HG03521 (cell line): ENCODE measurements around the gene SOX15.

ENCODE experiments used
- ATAC-seq: cut with Tn5 transposase; IDR thresholded peaks from one replicate; pipeline ENCODE4 v1.9.1; 2021; ENCODE audit warnings: mild to moderate bottlenecking, moderate library complexity; ENCODE audit not compliant: unreplicated experiment

SOX15 gene

DNA sequence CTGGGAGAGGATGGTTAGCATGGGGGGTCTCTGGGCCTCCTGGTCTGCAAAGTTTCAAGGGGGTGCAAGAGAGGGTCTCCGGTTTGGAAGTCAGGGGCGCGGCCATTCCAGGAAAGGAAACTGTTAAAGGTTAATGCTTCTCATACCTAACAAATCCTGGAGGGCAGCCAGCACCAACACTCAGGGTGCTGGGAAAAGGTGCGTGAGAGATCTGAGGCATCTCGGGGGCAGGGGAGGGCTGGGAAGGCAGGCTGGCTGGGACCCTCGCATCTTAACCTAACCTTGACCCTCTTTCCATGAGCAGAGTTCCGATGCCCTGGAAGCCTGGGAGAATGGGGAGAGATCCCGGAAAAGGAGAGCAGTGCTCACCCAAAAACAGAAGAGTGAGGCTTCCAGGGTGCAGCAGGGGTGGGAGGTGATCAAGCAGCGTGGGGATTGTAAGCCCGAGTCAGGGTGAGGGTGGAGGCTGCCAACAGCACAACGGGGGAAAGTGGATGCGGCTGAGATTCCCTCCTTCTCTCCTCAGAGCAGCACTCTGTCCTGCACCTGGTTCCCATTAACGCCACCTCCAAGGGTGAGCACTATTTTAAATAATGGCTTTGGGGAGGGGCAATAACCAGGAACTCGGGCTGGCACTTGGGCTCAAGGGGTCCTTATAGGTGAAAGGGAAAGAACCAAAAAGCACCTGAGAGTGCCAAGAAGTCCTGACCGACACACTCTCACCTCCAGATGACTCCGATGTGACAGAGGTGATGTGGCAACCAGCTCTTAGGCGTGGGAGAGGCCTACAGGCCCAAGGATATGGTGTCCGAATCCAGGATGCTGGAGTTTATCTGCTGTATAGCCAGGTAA is 30.3 kb downstream of the SOX15 start:
- ATAC-seq: no peak

DNA sequence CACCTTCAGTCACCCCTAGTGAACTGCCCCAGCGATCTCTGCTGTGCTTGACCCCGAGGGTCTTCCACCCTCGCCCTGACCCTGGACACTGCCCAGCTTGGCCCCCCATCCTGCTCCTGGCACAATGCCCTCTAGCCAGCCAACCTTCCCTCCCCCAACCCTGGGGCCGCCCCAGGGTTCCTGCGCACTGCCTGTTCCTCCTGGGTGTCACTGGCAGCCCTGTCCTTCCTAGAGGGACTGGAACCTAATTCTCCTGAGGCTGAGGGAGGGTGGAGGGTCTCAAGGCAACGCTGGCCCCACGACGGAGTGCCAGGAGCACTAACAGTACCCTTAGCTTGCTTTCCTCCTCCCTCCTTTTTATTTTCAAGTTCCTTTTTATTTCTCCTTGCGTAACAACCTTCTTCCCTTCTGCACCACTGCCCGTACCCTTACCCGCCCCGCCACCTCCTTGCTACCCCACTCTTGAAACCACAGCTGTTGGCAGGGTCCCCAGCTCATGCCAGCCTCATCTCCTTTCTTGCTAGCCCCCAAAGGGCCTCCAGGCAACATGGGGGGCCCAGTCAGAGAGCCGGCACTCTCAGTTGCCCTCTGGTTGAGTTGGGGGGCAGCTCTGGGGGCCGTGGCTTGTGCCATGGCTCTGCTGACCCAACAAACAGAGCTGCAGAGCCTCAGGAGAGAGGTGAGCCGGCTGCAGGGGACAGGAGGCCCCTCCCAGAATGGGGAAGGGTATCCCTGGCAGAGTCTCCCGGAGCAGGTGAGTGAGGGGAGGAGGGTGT is 31.2 kb downstream of the SOX15 start, which contains the start of gene TNFSF13:
Gene TNFSF13, plus strand, starts transcription at position 207 of the 776 bp plus-strand sequence. Its CDS starts 290 bp downstream, at position 497.
- ATAC-seq: no peak

DNA sequence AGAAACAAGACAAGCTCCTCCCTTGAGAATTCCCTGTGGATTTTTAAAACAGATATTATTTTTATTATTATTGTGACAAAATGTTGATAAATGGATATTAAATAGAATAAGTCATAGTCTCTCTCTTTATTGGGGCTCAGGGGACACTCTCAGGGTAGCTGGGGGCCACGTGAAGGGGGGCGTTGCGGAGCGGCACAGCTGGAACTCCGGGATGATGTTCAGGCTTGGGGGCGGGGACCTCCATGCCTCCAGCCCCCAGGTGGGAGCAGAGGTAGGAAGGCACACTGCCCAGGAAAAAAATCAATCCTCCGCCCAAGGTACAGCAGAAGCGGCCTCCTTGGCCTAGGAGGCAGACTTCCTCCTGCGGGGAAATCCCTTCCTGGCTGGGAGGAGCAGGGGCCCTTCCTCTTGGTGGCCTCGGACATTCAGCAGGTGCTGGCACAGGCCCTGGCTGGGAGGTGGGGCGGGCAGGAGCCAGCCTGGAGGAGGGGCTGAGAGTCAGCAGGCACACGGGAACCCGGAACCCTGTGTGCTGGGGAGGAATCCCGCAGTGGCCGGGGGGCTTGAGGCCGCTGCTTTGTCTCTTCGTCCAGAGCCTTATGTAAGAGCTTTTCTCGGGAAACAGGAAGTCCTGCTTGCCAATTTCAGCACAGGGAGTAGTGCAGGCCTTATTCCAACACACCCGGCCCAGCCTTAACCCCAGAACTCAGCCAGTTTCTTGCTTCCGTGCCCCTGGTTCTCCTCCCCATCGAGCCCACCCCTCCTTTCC is 31.9 kb downstream of the SOX15 start:
- no peak for ATAC-seq

DNA sequence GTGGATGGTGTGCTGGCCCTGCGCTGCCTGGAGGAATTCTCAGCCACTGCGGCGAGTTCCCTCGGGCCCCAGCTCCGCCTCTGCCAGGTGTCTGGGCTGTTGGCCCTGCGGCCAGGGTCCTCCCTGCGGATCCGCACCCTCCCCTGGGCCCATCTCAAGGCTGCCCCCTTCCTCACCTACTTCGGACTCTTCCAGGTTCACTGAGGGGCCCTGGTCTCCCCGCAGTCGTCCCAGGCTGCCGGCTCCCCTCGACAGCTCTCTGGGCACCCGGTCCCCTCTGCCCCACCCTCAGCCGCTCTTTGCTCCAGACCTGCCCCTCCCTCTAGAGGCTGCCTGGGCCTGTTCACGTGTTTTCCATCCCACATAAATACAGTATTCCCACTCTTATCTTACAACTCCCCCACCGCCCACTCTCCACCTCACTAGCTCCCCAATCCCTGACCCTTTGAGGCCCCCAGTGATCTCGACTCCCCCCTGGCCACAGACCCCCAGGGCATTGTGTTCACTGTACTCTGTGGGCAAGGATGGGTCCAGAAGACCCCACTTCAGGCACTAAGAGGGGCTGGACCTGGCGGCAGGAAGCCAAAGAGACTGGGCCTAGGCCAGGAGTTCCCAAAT is 32.6 kb downstream of the SOX15 start:
- no peak for ATAC-seq

DNA sequence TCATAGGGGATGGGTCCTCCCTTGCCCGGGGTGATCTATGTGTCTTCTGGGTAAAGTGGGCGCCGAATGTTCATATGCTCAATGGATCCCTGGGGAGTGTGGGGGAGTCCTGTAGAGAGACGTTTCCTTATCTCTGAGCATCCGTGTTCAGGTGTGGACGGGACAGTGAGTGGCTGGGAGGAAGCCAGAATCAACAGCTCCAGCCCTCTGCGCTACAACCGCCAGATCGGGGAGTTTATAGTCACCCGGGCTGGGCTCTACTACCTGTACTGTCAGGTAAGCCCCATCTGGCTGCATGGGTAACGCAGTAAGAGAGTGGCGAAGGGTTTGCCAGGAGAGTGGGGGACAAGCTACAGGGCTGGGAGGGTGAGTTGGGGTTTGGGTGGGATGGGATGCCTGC is 33.3 kb downstream of the SOX15 start:
- no peak for ATAC-seq

DNA sequence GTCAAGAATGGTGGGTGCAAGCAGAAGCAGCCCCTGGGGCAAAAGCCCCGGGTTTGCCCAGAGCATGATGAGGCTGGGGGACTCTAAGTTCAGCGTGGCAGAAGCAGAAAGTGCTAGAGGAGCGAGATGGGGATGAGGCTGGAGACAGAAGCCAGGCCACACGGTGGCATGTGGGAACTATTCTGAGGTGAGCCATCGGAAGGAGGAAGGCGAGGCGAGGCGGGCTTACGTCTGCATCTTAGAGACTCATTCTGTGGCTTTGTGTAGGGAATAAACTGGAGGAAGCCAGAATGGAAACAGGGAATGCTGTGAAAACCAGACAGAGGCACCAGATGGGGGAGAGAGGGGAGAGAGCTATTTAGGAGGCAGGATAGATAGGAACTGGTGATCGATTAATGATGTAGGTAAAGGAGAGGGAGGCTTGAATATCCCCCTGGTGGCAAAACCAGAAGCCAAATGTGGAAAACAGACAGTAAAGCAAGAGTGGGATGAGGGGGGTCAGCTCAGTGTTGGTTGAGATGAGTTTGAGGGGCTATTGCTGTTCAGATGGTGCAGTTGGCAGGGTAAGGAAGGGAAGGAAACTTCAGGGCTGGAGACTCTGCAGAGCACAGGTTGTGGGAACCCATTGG is 34.5 kb downstream of the SOX15 start:
- no peak for ATAC-seq

DNA sequence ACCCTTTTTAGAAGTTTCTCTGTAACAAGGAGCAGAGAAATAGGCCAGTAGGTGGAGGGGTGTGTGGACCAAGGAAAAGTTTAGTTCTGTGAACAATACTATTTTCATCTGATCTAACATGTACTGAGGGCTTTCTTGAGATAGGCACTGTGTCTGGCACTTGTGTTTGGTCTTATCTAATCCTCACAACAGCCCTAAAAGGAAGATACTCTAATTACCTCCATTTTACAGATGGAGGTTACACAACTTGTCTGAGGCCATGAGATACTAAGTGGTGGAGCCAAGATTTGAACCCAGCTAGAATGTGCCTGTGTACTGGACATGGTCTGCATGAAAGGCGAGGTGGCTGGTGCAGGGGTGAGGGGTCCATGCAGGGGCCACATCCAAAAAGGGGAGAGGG is 36.5 kb downstream of the SOX15 start:
- ATAC-seq: no peak

DNA sequence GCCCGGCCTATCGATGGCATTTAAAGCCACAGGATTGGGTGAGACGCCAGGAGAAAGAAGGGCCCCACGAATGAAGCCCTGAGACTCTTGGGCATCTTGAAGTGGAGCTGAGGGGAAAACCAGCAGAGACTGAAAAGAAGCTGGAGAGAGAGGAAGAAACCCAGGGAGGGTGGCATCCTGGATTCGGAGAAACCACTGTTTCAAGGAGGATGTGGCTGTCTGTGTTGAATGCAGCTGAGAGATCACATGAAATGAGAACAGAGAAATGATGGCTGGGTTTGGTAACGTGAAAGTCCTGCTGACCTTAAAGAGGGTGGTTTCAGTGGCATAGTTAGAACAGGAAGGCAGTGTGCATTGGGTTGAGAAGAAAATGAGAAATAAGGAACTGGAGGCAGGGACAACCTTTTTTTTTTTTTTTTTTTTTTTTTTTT is 37.3 kb downstream of the SOX15 start:
- ATAC-seq: peak; percentile 69

DNA sequence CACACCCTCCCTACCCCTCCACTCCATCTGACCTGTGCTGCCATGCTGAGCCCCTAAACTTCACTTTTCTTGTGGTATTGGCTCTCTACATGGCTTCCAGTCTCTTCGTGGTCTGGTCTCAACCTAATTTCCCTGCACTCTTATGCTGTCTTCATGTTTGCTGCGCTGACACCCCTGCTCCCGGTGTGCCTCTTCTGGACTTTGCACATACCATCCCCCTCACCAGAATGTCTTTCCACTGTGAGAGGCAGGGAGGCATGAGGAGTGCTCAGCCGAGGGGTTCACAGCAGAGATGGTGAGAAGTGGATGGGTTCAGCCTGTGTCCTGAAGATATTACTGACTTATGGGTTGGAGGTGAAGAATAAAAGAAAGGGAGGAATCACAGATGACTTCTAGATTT is 38.5 kb downstream of the SOX15 start:
- no peak for ATAC-seq

DNA sequence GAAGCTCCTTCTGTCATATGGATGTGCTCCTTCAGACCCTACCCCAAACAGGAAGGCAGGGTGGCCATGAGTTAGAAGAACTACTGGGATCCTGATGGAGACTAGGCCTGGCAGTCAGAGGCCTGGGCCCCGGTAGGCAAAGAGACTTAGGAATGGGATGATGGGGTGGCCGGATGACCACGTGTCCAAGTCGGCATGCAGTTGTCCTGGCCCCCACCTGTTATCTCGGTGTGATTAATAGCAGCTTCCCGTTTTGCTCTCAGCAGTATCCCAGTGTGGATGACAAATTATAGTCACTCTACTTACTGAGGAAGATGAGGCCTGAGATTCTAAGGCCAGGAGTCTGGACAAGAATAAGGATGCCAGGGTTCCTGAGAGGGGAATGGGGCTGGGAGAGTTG is 39.5 kb downstream of the SOX15 start:
- no peak for ATAC-seq

DNA sequence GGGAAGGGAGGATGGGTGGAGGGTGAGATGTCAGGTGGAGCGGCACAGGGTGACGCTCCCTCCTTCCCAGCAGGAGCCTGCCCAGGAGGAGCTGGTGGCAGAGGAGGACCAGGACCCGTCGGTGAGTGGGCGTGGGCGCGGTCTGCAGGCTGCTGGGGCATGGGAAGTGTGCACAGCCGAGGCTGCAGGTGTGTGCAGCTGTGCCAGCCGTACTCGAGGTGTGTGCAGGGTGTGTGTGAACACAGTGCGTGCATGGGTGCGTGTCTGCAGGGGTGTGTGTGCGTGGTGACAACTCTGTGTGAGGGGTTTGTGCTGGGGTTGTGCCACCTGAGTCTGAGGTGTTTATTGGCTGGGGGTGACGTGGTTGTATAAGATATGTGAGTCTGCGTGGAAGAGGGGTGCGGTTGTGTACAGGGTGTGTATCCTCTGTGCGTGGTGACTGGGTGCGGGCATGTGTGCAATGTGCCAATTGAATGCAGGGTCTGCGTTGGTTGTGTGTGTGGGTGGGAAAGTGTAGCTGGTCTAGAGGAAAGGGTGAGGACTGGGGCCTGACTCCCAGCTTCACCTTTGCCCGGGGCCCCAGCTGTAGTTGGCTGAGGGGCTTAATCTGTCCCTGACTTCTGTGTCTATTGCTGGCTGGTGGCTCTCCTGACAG is 40.4 kb downstream of the SOX15 start:
- ATAC-seq: no peak

DNA sequence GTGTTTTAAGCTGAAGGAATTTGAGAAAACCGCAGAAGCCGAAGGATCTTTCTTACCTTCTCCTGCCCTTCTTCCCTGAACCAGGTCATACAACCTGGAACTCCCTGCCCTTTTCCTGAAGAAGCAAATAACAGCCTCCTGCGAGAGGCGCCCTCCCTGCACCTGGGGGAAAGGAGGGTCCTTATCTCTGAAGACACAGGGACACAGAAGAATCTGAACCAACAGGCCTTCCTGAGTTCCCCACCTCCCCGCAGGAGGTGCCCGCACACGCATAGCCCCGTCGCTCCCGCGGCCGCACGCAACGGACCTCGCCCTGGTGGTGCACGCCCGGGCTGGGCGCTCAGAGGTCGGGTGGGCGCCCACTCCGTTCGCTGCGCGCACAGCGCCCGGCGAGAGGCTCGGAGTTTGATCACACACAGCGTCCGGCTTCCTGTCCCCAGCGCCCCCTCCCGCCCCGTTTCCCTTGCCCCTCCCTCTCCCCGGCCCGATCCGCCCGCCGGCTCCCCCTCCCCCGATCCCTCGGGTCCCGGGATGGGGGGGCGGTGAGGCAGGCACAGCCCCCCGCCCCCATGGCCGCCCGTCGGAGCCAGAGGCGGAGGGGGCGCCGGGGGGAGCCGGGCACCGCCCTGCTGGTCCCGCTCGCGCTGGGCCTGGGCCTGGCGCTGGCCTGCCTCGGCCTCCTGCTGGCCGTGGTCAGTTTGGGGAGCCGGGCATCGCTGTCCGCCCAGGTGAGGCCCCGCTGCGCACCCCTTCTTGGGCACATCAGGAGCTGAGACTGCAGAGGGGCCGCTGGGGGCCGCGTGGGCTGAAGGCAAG is 41.1 kb downstream of the SOX15 start, which contains the start of gene TNFSF12:
Gene TNFSF12, plus strand, starts transcription at position 474 of the 816 bp plus-strand sequence. Its CDS starts 96 bp downstream, at position 570.
- no peak for ATAC-seq

DNA sequence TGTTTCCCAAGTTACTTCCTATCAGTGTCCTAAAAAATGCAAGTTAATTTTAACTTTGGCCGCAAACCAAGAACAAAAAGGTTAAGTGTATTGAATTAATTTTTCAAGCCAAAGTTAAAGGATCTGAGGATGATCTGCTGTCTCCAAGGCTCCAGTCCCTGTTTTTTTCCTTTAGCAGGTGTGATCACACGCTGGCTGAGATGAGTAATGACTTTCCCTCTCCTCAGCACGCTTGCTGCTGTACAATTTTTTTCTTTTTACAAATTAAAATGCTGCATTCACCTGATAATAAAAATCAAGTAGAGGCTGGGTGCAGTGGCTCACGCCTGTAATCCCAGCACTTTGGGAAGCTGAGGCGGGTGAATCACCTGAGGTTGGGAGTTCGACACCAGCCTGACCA is 45.0 kb downstream of the SOX15 start:
- no peak for ATAC-seq

DNA sequence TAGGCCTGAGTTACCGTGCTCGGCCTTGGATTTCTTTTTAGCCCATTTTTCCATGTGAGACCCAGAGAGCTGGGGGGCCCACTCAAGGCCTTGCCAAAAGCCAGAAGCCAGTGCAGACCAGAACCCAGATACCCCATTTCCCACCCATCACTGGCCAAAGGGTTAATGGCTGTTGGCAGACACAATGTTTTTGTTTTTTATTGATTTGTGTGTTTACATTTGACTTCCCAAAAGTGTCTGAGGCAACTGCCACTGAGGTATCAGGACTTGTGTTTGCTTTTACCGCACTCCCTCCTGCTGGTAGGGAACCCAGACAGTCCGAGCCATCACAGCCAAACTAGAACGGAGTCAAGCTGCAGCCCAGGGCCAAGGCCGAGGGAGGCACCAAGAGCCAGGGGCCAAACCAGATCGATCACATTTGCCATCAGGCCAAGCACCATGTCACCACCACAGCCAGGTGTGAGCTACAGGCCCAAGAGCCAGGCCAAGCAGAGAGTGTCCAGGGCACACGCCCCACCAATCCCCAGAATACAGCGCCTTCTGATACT is 48.7 kb downstream of the SOX15 start:
- no peak for ATAC-seq

DNA sequence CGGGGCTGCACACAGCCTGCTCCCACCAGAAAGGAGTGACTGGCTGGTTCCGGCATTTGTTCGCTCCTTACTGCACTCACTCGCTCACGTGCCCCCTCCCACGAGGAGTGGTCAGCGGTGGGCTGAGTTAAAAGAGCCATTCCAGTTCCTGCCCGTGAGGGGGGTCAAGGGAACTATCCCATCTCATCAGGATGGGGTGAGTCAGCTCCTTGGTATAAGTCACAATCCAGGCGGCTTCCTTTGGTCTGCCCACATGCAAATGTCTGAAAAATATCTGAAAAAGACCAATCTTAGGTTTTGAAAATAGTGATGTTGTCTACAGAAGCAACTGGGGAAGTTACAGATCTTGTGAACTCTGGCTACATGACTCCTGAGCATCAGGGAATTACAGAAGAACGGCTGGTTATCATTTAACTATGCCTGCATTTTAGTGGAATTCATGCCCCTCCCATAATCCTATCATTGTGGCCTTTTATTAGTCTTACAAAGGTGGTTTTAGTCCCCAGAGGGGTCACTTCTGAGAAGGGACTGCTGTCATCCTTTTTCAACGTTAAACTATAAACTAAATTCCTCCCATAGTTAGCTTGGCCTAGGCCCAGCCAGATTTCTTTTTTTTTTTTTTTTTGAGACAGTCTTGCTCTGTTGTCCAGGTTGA is 50.9 kb downstream of the SOX15 start:
- no peak for ATAC-seq
